ENCODE results near the gene BCL2L15.

Gene BCL2L15

GRCh38 chr1:113904674-113905434 lies 17.5 kb upstream of the BCL2L15 start, which contains the start of the genes AP4B1 and DCLRE1B:
Gene AP4B1, minus strand, starts transcription at chr1:113904799. Its CDS starts 82 bp downstream, at chr1:113904717.
Gene DCLRE1B, plus strand, starts transcription at chr1:113905326. Its CDS starts 261 bp downstream, at chr1:113905587.
- peak; percentile 95 for DNase-seq

GRCh38 chr1:113904293-113904673 lies 16.9 kb upstream of the BCL2L15 start:
- no peak for DNase-seq

DNA sequence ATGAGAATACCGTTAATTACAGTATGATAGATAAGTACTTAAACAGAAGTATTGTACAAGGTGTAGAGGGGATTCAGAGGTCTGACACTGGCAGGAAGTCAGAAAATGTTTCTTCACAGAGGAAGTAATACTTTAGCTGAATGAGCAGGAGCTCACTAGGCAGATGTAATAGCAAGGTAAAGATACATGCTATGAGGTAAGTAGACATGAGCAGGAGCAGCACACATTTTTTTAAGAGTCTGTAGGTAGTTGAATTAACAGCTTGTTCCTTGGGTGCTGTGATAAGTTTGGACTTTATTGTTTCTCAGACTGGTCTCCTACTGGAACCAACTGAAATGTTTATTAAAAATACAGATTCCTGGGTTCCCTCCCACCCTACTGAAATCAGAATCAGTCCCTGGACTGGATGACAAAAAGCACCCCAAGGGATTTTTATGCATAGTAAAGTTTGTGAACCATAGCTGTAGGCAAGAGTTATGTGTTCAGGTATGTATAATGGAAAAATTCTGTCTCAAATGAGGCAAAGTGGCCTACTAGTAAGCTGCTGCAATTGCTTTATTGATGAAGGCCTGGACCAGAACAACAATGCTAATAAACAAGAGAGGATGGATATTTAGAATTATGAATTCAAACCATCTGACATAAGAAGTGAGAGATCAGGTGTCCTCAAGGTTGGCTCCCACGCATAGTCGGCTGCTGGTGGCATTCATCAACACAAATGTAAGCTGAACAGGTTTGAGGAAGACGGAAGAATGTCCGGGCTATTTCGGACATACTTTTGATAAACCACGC lies 16.3 kb upstream of the BCL2L15 start:
- peak; percentile 32 for DNase-seq

DNA sequence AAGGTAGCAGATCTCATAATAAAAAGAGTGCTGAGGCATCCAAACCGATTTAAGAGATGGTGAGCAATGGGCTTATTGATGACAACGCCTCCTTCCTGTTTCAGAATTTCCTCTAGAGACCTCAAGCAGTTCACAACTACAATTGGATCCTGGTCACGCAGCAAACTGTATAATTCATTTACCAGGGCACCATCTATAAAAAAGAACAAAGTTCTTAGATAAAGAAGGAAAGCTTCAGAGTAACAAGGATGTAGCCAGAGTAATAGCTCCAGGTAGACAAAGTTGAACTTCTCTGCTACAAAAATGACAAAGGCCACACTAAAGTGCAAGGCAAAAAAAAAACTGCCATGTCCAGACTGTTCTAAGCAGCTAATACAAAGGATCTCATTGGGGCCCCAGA lies 13.8 kb upstream of the BCL2L15 start:
- no peak for DNase-seq

DNA sequence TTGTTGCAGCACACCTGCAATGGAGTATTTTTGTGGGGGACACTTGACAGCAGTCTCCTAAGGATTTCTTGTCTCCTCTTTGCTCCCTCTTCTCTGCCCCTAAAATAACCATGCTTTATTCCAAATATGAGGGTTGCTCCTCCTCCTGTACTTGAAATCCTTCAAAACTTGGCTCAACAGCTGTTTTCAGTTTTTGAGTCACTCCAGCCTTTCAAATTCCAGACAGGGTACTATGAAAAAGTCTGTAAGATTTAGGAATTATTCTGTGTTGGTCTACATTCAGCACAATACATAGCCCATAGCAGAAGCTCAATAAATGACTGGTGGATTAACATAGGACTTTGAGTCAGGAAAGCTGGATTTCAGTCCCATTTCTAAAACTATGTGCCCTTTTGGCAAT lies 11.7 kb upstream of the BCL2L15 start:
- DNase-seq = no peak

DNA sequence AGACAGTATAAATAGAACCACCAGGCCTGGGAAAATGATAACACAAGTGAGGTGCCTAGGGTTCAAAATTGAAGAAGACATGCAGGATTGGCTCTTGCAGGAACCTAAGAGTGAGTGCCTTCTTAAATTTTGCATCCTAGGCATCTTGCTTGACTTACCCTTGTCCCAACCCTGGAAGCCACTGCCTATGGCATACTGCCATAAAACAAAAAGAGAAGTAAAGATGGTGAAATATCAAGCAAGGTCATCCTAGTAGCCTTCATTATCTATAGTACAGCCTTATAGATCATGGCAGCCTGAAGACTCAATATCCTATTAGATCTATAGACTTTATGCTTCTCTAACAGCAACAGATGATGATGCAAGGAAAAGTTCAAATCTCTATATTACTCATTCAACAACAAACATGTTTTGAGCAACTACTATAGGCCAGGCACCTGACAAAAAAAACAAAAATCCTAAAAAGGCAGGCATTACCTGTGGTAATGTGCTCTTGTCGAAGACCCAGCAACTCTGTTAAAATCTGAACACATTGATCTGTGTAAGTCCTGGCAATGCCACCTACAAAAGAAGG lies 10.9 kb upstream of the BCL2L15 start:
- DNase-seq = no peak

DNA sequence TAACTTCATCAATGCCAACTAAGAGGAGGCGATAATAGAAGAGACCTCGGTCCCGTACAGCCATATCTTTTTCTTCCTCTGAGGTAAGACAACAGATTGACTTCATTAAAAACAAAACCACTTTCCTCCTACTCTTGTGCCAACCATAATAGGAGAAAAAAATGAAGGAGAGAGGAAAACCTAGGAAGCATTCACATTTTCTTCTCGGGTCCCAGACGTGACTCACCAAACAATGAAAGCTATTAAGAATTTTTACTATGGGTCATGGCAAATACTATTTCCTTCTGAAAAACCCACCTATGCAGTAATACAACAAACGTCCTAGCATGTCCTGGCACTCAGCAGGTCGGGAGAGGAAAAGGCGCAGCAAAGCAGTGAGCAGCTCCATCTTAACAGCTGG lies 8.6 kb upstream of the BCL2L15 start:
- DNase-seq = no peak

- no peak for DNase-seq
Measured at GRCh38 chr1:113895098-113895497, 7.7 kb upstream of the BCL2L15 start.

DNA sequence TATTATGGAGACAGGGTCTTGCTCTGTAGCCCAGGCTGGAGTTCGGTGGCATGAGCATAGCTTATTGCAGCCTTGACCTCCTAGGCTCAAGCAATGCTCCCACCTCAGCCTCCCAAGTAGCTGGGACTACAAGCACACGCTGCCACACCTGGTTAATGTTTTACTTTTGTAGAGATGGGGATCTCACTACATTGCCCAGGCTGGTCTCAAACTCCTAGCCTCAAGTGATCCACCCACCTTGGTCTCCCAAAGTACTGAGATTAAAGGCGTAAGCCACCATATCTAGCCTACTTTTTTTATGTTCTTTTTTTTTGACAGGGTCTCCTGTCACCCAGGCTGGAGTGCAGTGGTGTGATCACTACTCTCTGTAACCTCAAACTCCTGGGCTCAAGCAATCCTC lies 5.9 kb upstream of the BCL2L15 start:
- no peak for DNase-seq

- no peak for DNase-seq
Measured at GRCh38 chr1:113891631-113892220, 4.3 kb upstream of the BCL2L15 start.

DNA sequence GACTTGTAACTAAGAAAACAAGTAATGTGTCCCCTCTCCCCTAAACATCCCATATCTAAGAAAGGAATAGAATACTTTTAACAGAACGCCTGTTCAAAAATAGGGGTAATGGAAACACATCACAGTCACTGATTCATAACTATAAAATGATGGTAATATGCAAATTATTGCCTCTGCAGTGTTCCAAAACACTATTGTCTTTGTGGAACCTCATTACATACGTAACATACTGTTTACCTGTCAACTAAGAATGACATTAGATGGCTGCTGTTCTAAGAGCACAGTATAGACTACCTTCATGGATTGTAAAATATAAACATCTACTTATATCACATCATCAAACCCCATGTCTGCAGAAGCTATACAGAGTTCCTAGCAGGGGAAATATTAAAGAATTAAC lies 3.4 kb upstream of the BCL2L15 start:
- DNase-seq = no peak

DNA sequence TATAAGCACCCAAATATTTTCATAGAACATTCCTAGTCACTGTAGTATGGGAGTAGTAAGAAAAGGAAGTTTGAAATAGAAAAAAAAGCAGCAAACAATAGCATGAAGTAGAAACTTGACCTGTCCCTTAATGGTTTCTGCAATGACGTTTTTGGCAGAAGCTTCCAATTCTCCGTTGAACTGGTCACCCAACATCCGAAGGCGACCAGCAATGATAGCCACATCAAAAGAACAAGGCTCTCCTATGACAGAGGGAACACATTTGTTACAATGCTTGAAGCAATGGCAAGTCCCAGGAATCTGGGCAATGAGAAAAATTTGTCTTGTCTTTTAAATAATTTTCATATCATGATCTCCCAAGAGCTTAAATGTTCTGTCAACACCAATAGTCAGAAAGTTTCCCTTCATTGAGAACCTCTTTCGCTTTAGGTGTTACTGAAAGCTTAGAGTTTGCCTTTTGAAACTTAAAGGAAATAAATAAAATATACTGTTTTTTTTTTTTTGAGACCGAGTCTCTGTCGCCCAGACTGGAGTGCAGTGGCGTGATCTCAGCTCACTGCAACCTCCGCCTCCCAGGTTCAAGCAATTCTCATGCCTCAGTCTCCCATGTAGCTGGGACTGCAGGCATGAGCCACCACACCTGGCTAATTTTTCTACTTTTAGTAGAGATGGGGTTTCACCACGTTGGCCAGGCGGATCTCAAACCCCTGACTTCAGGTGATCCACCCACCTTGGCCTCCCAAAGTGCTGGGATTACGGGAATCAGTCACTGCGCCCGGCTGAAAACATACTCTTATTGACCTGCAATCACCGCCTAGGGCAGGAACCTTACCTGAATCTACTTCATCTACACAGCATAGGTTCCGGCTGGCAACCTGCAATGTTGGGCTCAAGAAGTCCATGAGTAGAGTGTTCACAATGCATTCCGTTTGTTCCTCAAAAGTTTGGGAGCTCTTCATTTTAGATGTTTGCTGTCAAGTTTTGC lies 672 bp downstream of the BCL2L15 start:
- DNase-seq = no peak

GRCh38 chr1:113881661-113882060 lies 5.7 kb downstream of the BCL2L15 start:
- no peak for DNase-seq

DNA sequence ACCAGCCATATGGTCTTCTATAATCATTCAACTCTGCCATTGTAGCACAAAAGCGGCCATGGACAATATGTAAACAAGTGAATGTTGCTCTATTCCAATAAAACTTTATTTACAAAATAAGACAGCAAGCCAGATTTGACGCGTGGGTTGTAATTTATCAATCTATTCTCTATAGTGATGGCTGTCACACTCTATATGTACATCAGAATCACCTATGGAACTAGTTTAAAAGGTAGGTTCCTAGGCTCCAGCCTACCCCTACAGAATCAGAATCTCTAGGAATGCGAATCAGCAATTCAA lies 7.7 kb downstream of the BCL2L15 start:
- DNase-seq = no peak

GRCh38 chr1:113876176-113876575 lies 11.2 kb downstream of the BCL2L15 start:
- DNase-seq = no peak

DNA sequence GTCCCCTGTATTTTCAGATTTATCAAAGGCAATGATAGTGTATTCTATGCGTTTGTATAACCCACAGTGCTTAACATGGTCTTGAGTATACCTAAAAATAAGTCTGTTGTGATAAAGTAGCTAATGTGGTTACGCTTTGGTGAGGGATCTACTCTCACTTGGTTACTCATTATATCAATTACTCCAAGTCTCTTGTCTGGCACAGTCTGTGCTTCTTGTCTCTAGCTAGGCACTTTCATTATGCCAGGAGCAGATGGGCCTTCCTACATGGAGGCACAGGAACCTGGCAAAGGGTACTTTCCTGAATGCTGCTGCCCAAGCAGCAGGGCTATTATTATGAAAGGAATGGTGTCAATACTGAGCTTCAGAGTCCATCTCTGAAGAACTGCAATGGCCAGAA lies 11.7 kb downstream of the BCL2L15 start:
- no peak for DNase-seq

DNA sequence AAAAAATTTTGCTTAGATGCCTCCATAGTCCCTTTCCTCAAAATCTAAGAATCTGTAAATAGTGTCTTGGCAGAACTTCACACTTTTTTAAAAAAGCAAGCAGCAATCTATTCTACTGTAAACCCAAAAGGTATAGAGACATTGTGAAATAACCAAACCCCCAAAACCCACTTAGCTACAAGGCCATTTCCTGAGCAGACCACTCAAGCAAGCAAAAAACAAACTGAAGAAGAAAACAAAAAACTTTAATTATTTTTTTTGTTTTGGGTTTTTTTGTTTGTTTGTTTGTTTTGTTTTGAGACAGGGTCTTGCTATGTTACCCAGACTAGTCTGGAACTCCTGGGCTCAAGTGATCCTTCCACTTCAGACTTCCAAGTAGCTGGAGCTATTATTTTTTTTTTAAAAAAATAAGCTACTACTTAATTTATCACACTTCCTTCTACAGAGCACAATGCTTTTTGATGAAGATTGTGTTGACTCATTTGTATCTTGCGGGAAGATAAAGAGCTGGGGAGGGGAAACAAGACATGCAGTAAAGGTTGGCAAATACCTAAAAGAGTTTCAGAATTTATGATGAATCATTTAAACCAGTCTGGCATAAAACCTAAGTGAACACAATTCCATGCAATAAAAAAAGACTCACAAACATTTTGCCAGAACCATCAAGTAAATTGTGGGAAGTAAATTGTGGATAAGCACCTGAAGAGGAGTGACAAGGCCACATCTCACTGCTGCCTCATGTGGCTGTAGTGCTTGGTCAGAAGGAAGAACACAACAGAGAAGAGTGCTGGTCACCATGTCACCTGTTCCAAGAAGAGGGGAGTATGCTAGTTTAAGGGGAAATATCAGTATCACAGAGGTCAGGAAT lies 13.1 kb downstream of the BCL2L15 start:
- no peak for DNase-seq

GRCh38 chr1:113872219-113872935 lies 15.0 kb downstream of the BCL2L15 start:
- no peak for DNase-seq

DNA sequence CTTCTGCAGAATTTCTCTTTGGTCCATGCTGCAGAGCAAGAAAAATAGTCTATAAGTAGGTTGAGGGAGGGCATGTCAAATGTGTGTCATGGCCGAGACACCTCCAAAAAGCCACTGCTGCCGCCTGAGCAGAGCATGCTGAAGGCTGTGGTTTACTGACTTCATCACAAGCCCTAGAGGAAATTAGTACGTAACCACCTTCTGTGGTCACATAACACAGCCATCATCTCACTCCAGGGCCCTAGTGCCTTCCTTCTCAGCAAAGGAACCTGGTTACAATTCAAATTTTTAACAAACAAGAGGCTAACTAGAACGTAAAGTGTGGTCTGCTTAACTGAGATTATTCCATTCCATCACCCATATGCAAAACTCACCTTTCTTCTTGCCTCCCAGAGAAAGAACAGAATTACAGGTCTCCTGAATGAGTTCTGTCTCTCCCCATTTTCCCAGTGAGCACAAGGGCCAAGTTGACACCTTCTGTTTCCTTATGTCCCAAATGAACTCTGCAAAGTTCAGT lies 15.7 kb downstream of the BCL2L15 start, which contains the start of gene PTPN22:
Gene PTPN22, minus strand, starts transcription at position 116 of the 517 bp plus-strand sequence.
- DNase-seq = peak; percentile 70

- DNase-seq = no peak
Measured at GRCh38 chr1:113870778-113871177, 16.6 kb downstream of the BCL2L15 start.

Data from activated CD4-positive, CD25-positive, alpha-beta regulatory T cell treated with anti-CD3 and anti-CD28 coated beads, Interleukin-2, amount 50 U/mL, for 72 hours (primary cell).